ENCODE results near the gene IL17RA.

IL17RA gene

GRCh38 chr22:17090550-17090949 is 5.8 kb downstream of the IL17RA start:
- no peak for DNase-seq (ENCODE audit: low spot score)
- TF ChIP-seq, protein P1, sequence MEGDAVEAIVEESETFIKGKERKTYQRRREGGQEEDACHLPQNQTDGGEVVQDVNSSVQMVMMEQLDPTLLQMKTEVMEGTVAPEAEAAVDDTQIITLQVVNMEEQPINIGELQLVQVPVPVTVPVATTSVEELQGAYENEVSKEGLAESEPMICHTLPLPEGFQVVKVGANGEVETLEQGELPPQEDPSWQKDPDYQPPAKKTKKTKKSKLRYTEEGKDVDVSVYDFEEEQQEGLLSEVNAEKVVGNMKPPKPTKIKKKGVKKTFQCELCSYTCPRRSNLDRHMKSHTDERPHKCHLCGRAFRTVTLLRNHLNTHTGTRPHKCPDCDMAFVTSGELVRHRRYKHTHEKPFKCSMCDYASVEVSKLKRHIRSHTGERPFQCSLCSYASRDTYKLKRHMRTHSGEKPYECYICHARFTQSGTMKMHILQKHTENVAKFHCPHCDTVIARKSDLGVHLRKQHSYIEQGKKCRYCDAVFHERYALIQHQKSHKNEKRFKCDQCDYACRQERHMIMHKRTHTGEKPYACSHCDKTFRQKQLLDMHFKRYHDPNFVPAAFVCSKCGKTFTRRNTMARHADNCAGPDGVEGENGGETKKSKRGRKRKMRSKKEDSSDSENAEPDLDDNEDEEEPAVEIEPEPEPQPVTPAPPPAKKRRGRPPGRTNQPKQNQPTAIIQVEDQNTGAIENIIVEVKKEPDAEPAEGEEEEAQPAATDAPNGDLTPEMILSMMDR (IDR thresholded peaks at IDR 0.05; ENCODE audit: borderline replicate concordance, control extremely low read depth, extremely low read depth, insufficient read depth, missing control alignments), result no peak
- in situ Hi-C loops (cut with MboI; ENCODE audit: low sequenced_read_pairs, unreplicated experiment), result no loop called here

- in situ Hi-C loops (cut with MboI; ENCODE audit: low sequenced_read_pairs, unreplicated experiment), result no loop called here
- TF ChIP-seq, protein P1 (IDR thresholded peaks at IDR 0.05; ENCODE audit: borderline replicate concordance, control extremely low read depth, extremely low read depth, insufficient read depth, missing control alignments), result no peak
- no peak for DNase-seq (ENCODE audit: low spot score)
These were observed 7.1 kb downstream of the IL17RA start for GRCh38 chr22:17091851-17092250.

GRCh38 chr22:17093081-17093480 is 8.3 kb downstream of the IL17RA start:
- in situ Hi-C loops (cut with MboI; ENCODE audit: low sequenced_read_pairs, unreplicated experiment), result no loop called here
- TF ChIP-seq, protein P1 (IDR thresholded peaks at IDR 0.05; ENCODE audit: borderline replicate concordance, control extremely low read depth, extremely low read depth, insufficient read depth, missing control alignments), result no peak

GRCh38 chr22:17095538-17095937 is 10.7 kb downstream of the IL17RA start:
- in situ Hi-C loops (cut with MboI; ENCODE audit: low sequenced_read_pairs, unreplicated experiment), result no loop called here
- TF ChIP-seq, protein P1 (IDR thresholded peaks at IDR 0.05; ENCODE audit: borderline replicate concordance, control extremely low read depth, extremely low read depth, insufficient read depth, missing control alignments), result peak; percentile 5
- DNase-seq (ENCODE audit: low spot score), result peak; percentile 11

More at GRCh38 chr22:17093081-17093480, 8.3 kb downstream of the IL17RA start:
- no peak for DNase-seq (ENCODE audit: low spot score)

DNA sequence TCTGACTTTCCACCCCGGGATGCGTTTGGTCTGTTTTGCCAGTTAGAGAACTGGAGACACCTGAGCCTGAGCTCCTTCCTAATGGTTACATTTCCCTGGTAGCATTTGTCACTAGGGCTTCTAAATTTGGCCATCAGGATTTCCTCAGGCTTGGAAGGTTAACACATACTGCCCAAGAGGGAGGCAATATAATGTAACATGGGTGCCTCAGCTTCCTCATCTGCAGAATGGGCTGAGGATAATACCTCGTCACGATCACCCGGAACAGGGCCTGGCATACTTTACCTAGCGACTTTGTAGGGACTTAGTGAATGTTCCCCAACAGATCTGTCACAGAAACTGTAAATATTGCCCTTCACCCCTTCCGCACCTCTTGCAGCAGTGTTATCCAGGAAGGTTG is 11.3 kb downstream of the IL17RA start:
- in situ Hi-C loops (cut with MboI; ENCODE audit: low sequenced_read_pairs, unreplicated experiment), result no loop called here
- TF ChIP-seq, protein P1 (IDR thresholded peaks at IDR 0.05; ENCODE audit: borderline replicate concordance, control extremely low read depth, extremely low read depth, insufficient read depth, missing control alignments), result no peak
- no peak for DNase-seq (ENCODE audit: low spot score)

DNA sequence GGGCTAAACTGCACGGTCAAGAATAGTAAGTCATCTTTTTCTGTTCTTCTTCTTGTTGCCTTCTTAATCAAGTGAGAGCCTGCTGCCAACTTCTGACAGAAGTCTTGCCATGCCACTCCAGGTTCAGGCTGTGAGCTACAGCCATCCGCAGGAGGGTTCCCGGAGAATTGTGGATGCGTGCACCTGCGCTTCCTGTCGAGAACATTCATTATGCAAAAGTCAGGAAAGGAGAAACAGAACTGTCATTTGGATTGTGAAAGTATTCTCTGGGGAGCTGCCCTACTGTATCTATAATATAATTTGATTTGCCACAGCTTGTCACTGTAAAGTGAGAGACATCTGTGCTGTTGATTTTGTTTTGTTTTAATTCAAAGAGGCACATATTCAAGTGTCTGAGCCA is 12.3 kb downstream of the IL17RA start:
- TF ChIP-seq, protein P1 (IDR thresholded peaks at IDR 0.05; ENCODE audit: borderline replicate concordance, control extremely low read depth, extremely low read depth, insufficient read depth, missing control alignments), result no peak
- DNase-seq (ENCODE audit: low spot score), result peak; percentile 21
- in situ Hi-C loops (cut with MboI; ENCODE audit: low sequenced_read_pairs, unreplicated experiment), result no loop called here

GRCh38 chr22:17097701-17098100 is 12.9 kb downstream of the IL17RA start:
- in situ Hi-C loops (cut with MboI; ENCODE audit: low sequenced_read_pairs, unreplicated experiment), result no loop called here

More at GRCh38 chr22:17097701-17098100, 12.9 kb downstream of the IL17RA start:
- TF ChIP-seq, protein P1 (IDR thresholded peaks at IDR 0.05; ENCODE audit: borderline replicate concordance, control extremely low read depth, extremely low read depth, insufficient read depth, missing control alignments), result no peak
- peak; percentile 18 for DNase-seq (ENCODE audit: low spot score)
